Erythroblast (primary cell): ENCODE results near the gene POLR3E.
"Not testable (repeated sequence)": the region's sequence is repeated elsewhere in the genome, so short reads cannot be mapped to it uniquely, and the experiment has no call there.

Source experiments
- DNase-seq, 2 experiments: peaks; one replicate each; lab custom pipeline; 2025; lab: John Stamatoyannopoulos, UW
- GATA1 ChIP-seq: IDR thresholded peaks from 2 replicates; pipeline ENCODE4 v1.6.1; 2011; ENCODE audit warnings: low read depth, mild to moderate bottlenecking, control low read depth, low read length, moderate library complexity
- POLR2A ChIP-seq: IDR thresholded peaks from 2 replicates; pipeline ENCODE4 v1.6.1; 2011; ENCODE audit warnings: mild to moderate bottlenecking, low read length

The POLR3E gene

GRCh38 chr16:22297871-22298733 is 893 bp downstream of the POLR3E start:
- DNase-seq: peak; percentile 95 to 96
- TF ChIP-seq GATA1: no peak
- peak; percentile 60 for TF ChIP-seq POLR2A

DNA sequence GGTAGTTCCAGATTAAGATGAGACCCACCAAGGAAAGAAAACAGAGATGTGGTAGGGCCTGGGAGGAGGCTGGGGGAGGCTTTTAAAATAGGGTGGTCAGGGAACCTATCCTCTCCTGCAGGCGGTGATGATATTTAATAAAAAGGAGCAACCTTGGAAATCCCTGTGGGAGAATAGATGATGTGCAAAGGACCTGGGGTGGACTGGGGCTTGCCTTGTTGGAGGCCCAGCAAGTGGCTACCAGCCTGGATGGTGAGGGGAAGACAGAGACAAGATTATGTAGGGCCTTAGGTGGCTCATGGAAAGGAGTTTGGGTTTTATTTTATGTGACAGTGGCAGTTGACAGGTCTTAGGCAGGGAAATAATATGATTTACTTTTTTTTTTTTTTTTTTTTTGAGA is 1.8 kb downstream of the POLR3E start:
- DNase-seq: peak in 1 of 2 experiments; percentile 37
- TF ChIP-seq GATA1 (no peak), POLR2A (no peak)

DNA sequence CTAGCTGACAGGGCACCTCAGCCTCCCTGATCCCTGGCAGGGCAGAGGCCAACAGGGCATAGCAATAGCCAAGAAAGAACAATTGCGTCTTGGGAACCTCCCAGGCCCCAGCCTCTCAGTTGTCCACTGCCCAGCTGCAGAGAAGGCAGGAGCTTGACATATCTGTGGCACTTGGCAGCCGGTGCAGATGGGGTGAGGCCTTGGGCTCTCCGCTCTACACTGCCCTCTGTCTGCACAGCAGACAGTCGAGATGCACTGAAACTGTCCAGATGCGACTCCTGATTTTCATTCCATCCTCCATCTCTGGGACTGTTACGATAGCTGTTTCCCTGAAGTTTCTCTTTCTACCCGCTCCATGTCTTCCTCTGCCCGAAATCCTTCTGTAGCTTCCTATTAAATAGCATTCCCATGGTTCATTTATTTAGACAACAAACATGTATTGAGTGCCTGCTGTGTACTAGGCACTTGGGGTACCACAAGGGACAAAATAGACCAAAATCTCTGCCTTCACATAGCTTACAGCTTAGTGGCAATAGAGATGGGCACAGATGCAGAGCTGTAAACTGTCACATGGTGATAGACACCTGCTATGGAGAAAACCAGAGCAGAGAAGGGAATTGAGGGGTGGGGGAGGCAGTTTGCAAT is 3.3 kb downstream of the POLR3E start:
- DNase-seq: peak; percentile 74 to 81
- TF ChIP-seq GATA1: no peak
- TF ChIP-seq POLR2A: no peak

DNA sequence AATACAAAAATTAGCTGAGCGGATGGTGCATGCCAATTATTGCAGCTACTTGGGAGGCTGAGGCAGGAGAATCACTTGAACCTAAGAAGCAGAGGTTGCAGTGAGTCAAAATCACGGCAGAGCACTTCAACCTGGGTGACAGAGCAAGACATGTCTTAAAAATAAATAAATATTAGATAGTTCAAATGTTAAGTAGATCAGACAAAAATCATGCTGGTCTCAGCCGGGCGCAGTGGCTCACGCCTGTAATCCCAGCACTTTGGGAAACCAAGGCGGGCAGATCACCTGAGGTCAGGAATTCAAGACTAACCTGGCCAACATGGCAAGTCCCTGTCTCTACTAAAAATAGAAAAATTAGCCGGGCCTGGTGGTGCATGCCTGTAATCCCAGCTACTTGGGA is 4.2 kb downstream of the POLR3E start:
- DNase-seq: not testable (repeated sequence)

- no peak for TF ChIP-seq GATA1
- no peak for TF ChIP-seq POLR2A
- no peak for DNase-seq
These were observed 5.7 kb downstream of the POLR3E start for GRCh38 chr16:22302776-22303363.

DNA sequence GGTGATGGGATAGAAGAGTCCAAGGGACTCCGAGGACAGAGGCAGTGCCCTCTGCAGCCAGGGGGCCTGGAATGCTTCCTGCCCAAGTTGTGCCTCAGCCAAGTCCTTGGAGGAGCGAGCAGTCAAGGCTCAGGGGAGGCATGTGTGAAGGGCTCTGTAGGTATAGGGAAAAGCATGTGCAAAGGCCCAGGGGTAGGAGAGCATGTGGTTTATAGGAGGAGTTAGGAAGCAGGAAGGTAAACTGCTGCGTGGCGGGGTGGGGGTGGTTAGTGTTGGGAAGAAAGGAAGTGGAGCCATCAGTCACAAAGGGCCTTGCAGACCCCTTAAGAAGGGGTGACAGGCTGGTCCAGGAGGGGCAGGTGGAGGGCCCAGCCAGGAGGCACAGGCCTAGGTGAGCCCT is 7.2 kb downstream of the POLR3E start:
- DNase-seq: no peak
- TF ChIP-seq POLR2A: no peak
- no peak for TF ChIP-seq GATA1

GRCh38 chr16:22306788-22307187 is 9.6 kb downstream of the POLR3E start:
- no peak for DNase-seq
- TF ChIP-seq POLR2A: no peak

DNA sequence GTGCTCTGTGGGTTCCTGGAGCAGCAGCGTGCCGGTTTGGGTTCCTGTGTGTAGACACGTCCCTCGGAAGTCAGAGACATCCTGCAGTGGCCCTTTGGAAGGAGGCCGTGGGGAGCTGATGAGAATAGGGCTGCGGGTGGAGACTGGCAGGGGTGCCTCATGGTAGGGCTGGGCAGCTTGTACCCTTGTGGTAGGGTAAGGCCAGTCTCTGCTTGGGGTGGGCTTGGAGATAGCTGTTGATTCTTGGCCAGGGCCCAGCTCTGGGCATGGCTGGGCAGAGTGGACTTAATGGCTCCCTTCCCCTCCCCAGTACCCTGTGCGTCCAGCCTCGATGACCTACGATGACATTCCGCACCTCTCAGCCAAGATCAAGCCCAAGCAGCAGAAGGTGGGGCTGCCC is 10.6 kb downstream of the POLR3E start:
- TF ChIP-seq GATA1 (no peak), POLR2A (no peak)
- no peak for DNase-seq

- no peak for TF ChIP-seq GATA1
- no peak for TF ChIP-seq POLR2A
- no peak for DNase-seq
These were observed 11.8 kb downstream of the POLR3E start for GRCh38 chr16:22308824-22309520.

DNA sequence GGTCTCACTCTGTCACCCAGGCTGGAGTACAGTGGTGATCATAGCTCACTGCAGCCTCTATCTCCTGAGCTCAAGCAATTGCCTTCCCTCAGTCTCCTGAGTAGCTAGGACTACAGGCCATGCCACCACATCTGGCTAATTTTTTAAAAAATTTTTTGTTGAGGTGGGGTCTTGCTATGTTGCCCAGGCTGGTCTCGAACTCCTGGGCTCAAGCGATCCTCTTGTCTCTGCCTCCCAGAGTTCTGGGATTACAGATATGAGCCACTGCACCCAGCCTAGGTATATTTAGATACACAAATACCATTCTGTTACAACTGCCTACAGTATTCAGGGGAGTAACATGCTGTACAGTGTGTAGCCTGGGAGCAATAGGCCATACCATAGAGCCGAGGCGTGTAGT is 14.3 kb downstream of the POLR3E start:
- no peak for DNase-seq
- TF ChIP-seq POLR2A: no peak
- no peak for TF ChIP-seq GATA1

GRCh38 chr16:22312897-22313781 is 15.9 kb downstream of the POLR3E start:
- peak; percentile 44 to 49 for DNase-seq
- no peak for TF ChIP-seq POLR2A
- no peak for TF ChIP-seq GATA1

GRCh38 chr16:22313876-22314470 is 16.8 kb downstream of the POLR3E start:
- no peak for TF ChIP-seq POLR2A
- TF ChIP-seq GATA1: no peak
- no peak for DNase-seq
